Thyroid gland (tissue), 4 donors: ENCODE measurements around the gene POLR3E.

Experiments used
- CTCF ChIP-seq, 6 experiments: fragments of 200-600 bp in 3 of 6; fragments of 450-650 bp in 3 of 6; sonication (generic) in 3 of 6; IDR thresholded peaks; one replicate each; pipeline ENCODE4 v1.5.1; 2016 to 2019; ENCODE audit warnings: antibody characterized with exemption in 6 of 6, mild to moderate bottlenecking in 2 of 6, inconsistent platforms in 1 of 6, moderate library complexity in 1 of 6
- POLR2A ChIP-seq, 2 donors: fragments of 450-650 bp; IDR thresholded peaks; one replicate each; pipeline ENCODE4 v1.6.1; 2017; ENCODE audit warnings: antibody characterized with exemption in 2 of 2, mild to moderate bottlenecking in 2 of 2, moderate library complexity in 1 of 2

DNA sequence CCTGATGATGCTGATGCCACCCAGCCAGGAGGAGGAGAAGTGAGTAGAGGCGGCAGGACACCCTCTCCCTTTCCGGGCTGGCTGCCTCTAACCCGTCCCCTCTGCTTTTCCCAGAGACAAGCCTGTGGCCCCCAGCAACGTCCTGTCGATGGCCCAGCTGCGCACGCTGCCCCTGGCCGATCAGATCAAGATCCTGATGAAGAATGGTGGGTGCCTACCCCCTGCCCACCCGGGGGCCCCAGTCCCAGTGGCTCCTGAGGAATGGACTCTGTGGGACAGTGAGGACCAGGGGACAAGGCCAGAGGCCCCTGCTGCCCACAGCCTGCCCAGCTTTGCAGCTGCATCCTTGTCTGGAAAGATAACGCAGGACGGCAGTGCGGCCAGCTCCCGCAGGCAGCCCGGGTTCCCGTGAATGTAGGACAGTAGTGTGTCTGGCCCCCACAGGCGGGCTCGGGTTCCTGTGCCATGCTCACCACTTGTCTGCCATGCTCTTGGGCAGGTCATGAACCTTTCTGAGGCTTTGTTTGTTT, 19.9 kb downstream of the POLR3E start:
- TF ChIP-seq CTCF (IDR thresholded peaks at IDR 0.05) = no peak
- TF ChIP-seq POLR2A (IDR thresholded peaks at IDR 0.05) = no peak
